H9 (cell line): Measurements from ENCODE around the gene C1QA. TPM values are rescaled to one million over a fixed set of nuclear protein-coding genes. Genes with fewer than 3 reads are reported as not detected.

Experiments
- DNase-seq: peaks from one replicate; pipeline ENCODE4 v3.0.0-alpha.2; 2017
- H2AFZ ChIP-seq: one replicate; pipeline ENCODE4 v1.6.1; 2013; ENCODE audit warnings: mild to moderate bottlenecking, low read length, control low read depth, moderate library complexity
- H2AK5ac ChIP-seq: 2 replicates; pipeline ENCODE4 v1.6.1; 2013; ENCODE audit warnings: low read length, control low read depth, mixed read lengths; ENCODE audit not compliant: insufficient read length
- H2BK120ac ChIP-seq: one replicate; pipeline ENCODE4 v1.6.1; 2013; ENCODE audit warnings: low read depth, mild to moderate bottlenecking, low read length, control low read depth, inconsistent platforms; ENCODE audit not compliant: poor library complexity, severe bottlenecking
- H2BK12ac ChIP-seq: 2 replicates; pipeline ENCODE4 v1.6.1; 2013; ENCODE audit warnings: low read length, control low read depth, mixed read lengths, low read depth; ENCODE audit not compliant: insufficient read length
- H2BK15ac ChIP-seq: 2 replicates; pipeline ENCODE4 v1.6.1; 2013; ENCODE audit warnings: low read depth, low read length, control low read depth
- H2BK20ac ChIP-seq: one replicate; pipeline ENCODE4 v1.6.1; 2013; ENCODE audit warnings: low read depth, mild to moderate bottlenecking, low read length, control low read depth, inconsistent platforms; ENCODE audit not compliant: poor library complexity, severe bottlenecking
- H2BK5ac ChIP-seq: 2 replicates; pipeline ENCODE4 v1.6.1; 2013; ENCODE audit warnings: low read length, control low read depth, mixed read lengths; ENCODE audit not compliant: insufficient read length
- H3K14ac ChIP-seq: 2 replicates; pipeline ENCODE4 v1.6.1; 2013; ENCODE audit warnings: low read length, control low read depth; ENCODE audit not compliant: insufficient read depth
- H3K18ac ChIP-seq: 2 replicates; pipeline ENCODE4 v1.6.1; 2013; ENCODE audit warnings: low read depth, mild to moderate bottlenecking, mixed read lengths, low read length, control low read depth; ENCODE audit not compliant: insufficient read length
- H3K23ac ChIP-seq: 2 replicates; pipeline ENCODE4 v1.6.1; 2013; ENCODE audit warnings: low read length, control low read depth, mixed read lengths, low read depth; ENCODE audit not compliant: insufficient read length
- H3K23me2 ChIP-seq: 2 replicates; pipeline ENCODE4 v1.6.1; 2013; ENCODE audit warnings: low read depth, mild to moderate bottlenecking, mixed read lengths, low read length, control low read depth; ENCODE audit not compliant: insufficient read length, poor library complexity, severe bottlenecking
- H3K27ac ChIP-seq: 2 replicates; pipeline ENCODE4 v1.5.1; 2013; ENCODE audit warnings: low read length, control low read depth, mixed read lengths, low read depth; ENCODE audit not compliant: insufficient read length
- H3K27me3 ChIP-seq: 2 replicates; pipeline ENCODE4 v1.6.1; 2013; ENCODE audit warnings: low read length, control low read depth, inconsistent platforms; ENCODE audit not compliant: insufficient read depth
- H3K4ac ChIP-seq: 2 replicates; pipeline ENCODE4 v1.6.1; 2013; ENCODE audit warnings: low read depth, mild to moderate bottlenecking, control low read depth, inconsistent platforms, low read length, moderate library complexity
- H3K4me1 ChIP-seq: 2 replicates; pipeline ENCODE4 v1.6.1; 2013; ENCODE audit warnings: low read length, control low read depth, inconsistent platforms; ENCODE audit not compliant: insufficient read depth
- H3K4me2 ChIP-seq: 2 replicates; pipeline ENCODE4 v1.6.1; 2013; ENCODE audit warnings: low read length, control low read depth, mixed read lengths; ENCODE audit not compliant: insufficient read length, insufficient read depth
- H3K56ac ChIP-seq: 2 replicates; pipeline ENCODE4 v1.6.1; 2013; ENCODE audit warnings: low read depth, mild to moderate bottlenecking, mixed read lengths, low read length, control low read depth; ENCODE audit not compliant: insufficient read length
- H3K79me1 ChIP-seq: 2 replicates; pipeline ENCODE4 v1.6.1; 2013; ENCODE audit warnings: low read depth, mild to moderate bottlenecking, moderate library complexity, low read length, control low read depth, inconsistent platforms; ENCODE audit not compliant: insufficient read depth, poor library complexity, severe bottlenecking
- H3K79me2 ChIP-seq: 2 replicates; pipeline ENCODE4 v1.6.1; 2013; ENCODE audit warnings: low read length, control low read depth, inconsistent platforms; ENCODE audit not compliant: insufficient read depth
- H3K9ac ChIP-seq: 2 replicates; pipeline ENCODE4 v1.6.1; 2013; ENCODE audit warnings: low read length, control low read depth, mixed read lengths; ENCODE audit not compliant: insufficient read length; ENCODE audit errors: extremely low read depth
- H3K9me3 ChIP-seq: one replicate; pipeline ENCODE4 v1.6.1; 2013; ENCODE audit warnings: low read depth, low read length, inconsistent platforms; ENCODE audit not compliant: control insufficient read depth
- H3T11ph ChIP-seq: one replicate; pipeline ENCODE4 v1.6.1; 2013; ENCODE audit warnings: mild to moderate bottlenecking, low read length, control low read depth, inconsistent platforms
- H4K20me1 ChIP-seq: one replicate; pipeline ENCODE4 v1.6.1; 2013; ENCODE audit not compliant: control insufficient read depth, insufficient read length, insufficient read depth
- H4K5ac ChIP-seq: 2 replicates; pipeline ENCODE4 v1.6.1; 2013; ENCODE audit warnings: low read depth, mild to moderate bottlenecking, mixed read lengths, low read length, control low read depth; ENCODE audit not compliant: insufficient read length
- H4K8ac ChIP-seq: replicated peaks from 2 replicates; pipeline ENCODE4 v1.6.1; 2013; ENCODE audit warnings: low read length, control low read depth, mixed read lengths, low read depth; ENCODE audit not compliant: insufficient read length
- H4K91ac ChIP-seq: 2 replicates; pipeline ENCODE4 v1.6.1; 2013; ENCODE audit warnings: low read depth, mild to moderate bottlenecking, moderate library complexity, mixed read lengths, low read length, control low read depth; ENCODE audit not compliant: insufficient read length
- H3K27ac Mint-ChIP-seq, 3 experiments: 2 replicates in 2 of 3; 3 replicates in 1 of 3; pipeline ENCODE4 v1.8.0; 2020 to 2021; ENCODE audit warnings: mixed read lengths in 3 of 3, mild to moderate bottlenecking in 1 of 3, moderate library complexity in 1 of 3
- H3K27me3 Mint-ChIP-seq: 2 replicates; pipeline ENCODE4 v1.8.0; 2021; ENCODE audit warnings: low read depth, mild to moderate bottlenecking, moderate library complexity, mixed read lengths
- H3K36me3 Mint-ChIP-seq, 3 experiments: 2 replicates in 2 of 3; 3 replicates in 1 of 3; pipeline ENCODE4 v1.8.0; 2020 to 2021; ENCODE audit warnings: low read depth in 3 of 3, mixed read lengths in 3 of 3; ENCODE audit not compliant: insufficient read depth in 1 of 3
- H3K4me1 Mint-ChIP-seq, 2 experiments: 2 replicates each; pipeline ENCODE4 v1.8.0; 2020; ENCODE audit warnings: mixed read lengths in 2 of 2
- H3K4me3 Mint-ChIP-seq, 2 experiments: 2 replicates in 1 of 2; 3 replicates in 1 of 2; pipeline ENCODE4 v1.8.0; 2020 to 2021; ENCODE audit warnings: mild to moderate bottlenecking in 2 of 2, mixed read lengths in 2 of 2, moderate library complexity in 1 of 2
- H3K9me3 Mint-ChIP-seq, 2 experiments: 2 replicates in 1 of 2; 3 replicates in 1 of 2; pipeline ENCODE4 v1.8.0; 2020; ENCODE audit warnings: mild to moderate bottlenecking in 2 of 2, mixed read lengths in 2 of 2, moderate library complexity in 1 of 2
- CTCF ChIP-seq: fragments of 200-600 bp; sonication (generic); conservative IDR thresholded peaks from 3 replicates; pipeline ENCODE4 v1.8.0; 2021; ENCODE audit warnings: antibody characterized with exemption, mild to moderate bottlenecking
- WGBS: extraction: QIAGEN DNeasy Blood & Tissue Kit; methylation state at CpG from one replicate; pipeline ENCODE4 v1.1.7; 2013; ENCODE audit warnings: missing lambda C conversion rate, low lambda C conversion rate, mixed read lengths; ENCODE audit not compliant: insufficient read length; ENCODE audit errors: extremely low coverage; 5-methylcytosine and 5-hydroxymethylcytosine counted together
- total RNA-seq: library from RNA; stranded (reverse); gene quantifications from 2 replicates; pipeline ENCODE4 v1.2.1, GENCODE V29; 2021

The C1QA gene
- total RNA-seq, 1 experiment from 2014 or later, result not detected

- H3K18ac ChIP-seq, result no peak overlapping the region
- no peak overlapping the region for H3K14ac ChIP-seq
- whole genome bisulfite sequencing, result no CpG with 5 or more reads among the region's 5 CpGs
- no peak overlapping the region for H2BK20ac ChIP-seq
- no peak overlapping the region for H3K9ac ChIP-seq
- no peak overlapping the region for H4K5ac ChIP-seq
- no peak overlapping the region for H4K91ac ChIP-seq
- TF ChIP-seq CTCF, result peak; percentile 55
- no peak overlapping the region for H3K4me2 ChIP-seq
- Mint-ChIP-seq H3K27me3 (peaks cover 21% of the 10 kb centered on the region), H3K27ac (no peak overlapping the region), H3K36me3 (no peaks in the 10 kb centered on the region), H3K4me3 (no peak overlapping the region), H3K4me1 (peaks cover 0 to 7% of the 10 kb centered on the region in 2 experiments; a peak in 2 of 4 replicates), H3K9me3 (no peaks in the 10 kb centered on the region)
- no peak overlapping the region for H2BK12ac ChIP-seq
- H3T11ph ChIP-seq, result no peak overlapping the region
- no peak overlapping the region for H2AK5ac ChIP-seq
- H3K27me3 ChIP-seq, result no peaks in the 10 kb centered on the region; the same call in 1 of the 2 replicates
- no peaks in the 10 kb centered on the region for H3K9me3 ChIP-seq
- no peaks in the 10 kb centered on the region for H4K20me1 ChIP-seq
- H2BK120ac ChIP-seq, result no peak overlapping the region
- H3K4me1 ChIP-seq, result no peaks in the 10 kb centered on the region
- H4K8ac ChIP-seq, result no peak overlapping the region
- H3K79me1 ChIP-seq, result no peaks in the 10 kb centered on the region
- no peak overlapping the region for H2AFZ ChIP-seq
- no peak overlapping the region for H3K4ac ChIP-seq
- H3K27ac ChIP-seq, result no peak overlapping the region
- no peaks in the 10 kb centered on the region for H3K79me2 ChIP-seq
- no peaks in the 10 kb centered on the region for H3K23me2 ChIP-seq
- no peak overlapping the region for H3K23ac ChIP-seq
- no peak overlapping the region for H2BK5ac ChIP-seq
- no peak overlapping the region for H2BK15ac ChIP-seq
- DNase-seq, result peak; percentile 61
- H3K56ac ChIP-seq, result no peak overlapping the region
These were observed 18.3 kb downstream of the C1QA start for GRCh38 chr1:22654692-22655091.
